ENCODE measurements around the gene TEKT1. TPM values are rescaled to one million over a fixed set of nuclear protein-coding genes. Genes with fewer than 3 reads are reported as not detected.

TEKT1 gene
- not detected in 2 replicates for total RNA-seq

GRCh38 chr17:6831661-6832263, at the start of gene TEKT1:
Gene TEKT1, minus strand, starts transcription at chr17:6831729. Its CDS starts 1,353 bp downstream, at chr17:6830376.

GRCh38 chr17:6775871-6776405, 55.6 kb downstream of the TEKT1 start, which contains the start of gene FBXO39:
Gene FBXO39, plus strand, starts transcription at chr17:6776215. Its CDS starts 3,654 bp downstream, at chr17:6779869.

GRCh38 chr17:6755731-6756184, 75.8 kb downstream of the TEKT1 start, which contains the start of gene XAF1:
Gene XAF1, plus strand, starts transcription at chr17:6756046. Its CDS starts 33 bp downstream, at chr17:6756079.

Other genes starting within 250 kb of the TEKT1 start
- 8.0 and 10.5 TPM in 2 replicates for gene KIAA0753, start 191.0 kb downstream of the TEKT1 start, total RNA-seq
- 172 and 183 TPM in 2 replicates for gene TXNDC17, start 190.7 kb downstream of the TEKT1 start, total RNA-seq
- gene MED31, start 180.1 kb downstream of the TEKT1 start, total RNA-seq = 5.1 and 10.7 TPM in 2 replicates
- 0.54 and 0.94 TPM in 2 replicates for gene C17orf100, start 180.0 kb downstream of the TEKT1 start, total RNA-seq
- not detected in 2 replicates for gene SLC13A5, start 118.4 kb downstream of the TEKT1 start, total RNA-seq
- gene XAF1, start 75.7 kb downstream of the TEKT1 start, total RNA-seq = 11.1 and 14.4 TPM in 2 replicates
- 0.31 and 0.39 TPM in 2 replicates for gene FBXO39, start 55.5 kb downstream of the TEKT1 start, total RNA-seq
- not detected in 2 replicates for gene ALOX12, start 164.3 kb upstream of the TEKT1 start, total RNA-seq
- gene RNASEK, start 180.9 kb upstream of the TEKT1 start, total RNA-seq = 162 and 214 TPM in 2 replicates
- 1.9 and 2.6 TPM in 2 replicates for gene BCL6B, start 191.3 kb upstream of the TEKT1 start, total RNA-seq
- 0.06 and 0.98 TPM in 2 replicates for gene SLC16A13, start 204.3 kb upstream of the TEKT1 start, total RNA-seq
- not detected in 2 replicates for gene SLC16A11, start 212.4 kb upstream of the TEKT1 start, total RNA-seq
- 0.24 TPM in 1 of 2 replicates, not detected in the other for gene CLEC10A, start 248.5 kb upstream of the TEKT1 start, total RNA-seq